ENCODE measurements around the gene SFPQ. TPM values are rescaled to one million over a fixed set of nuclear protein-coding genes. Genes with fewer than 3 reads are reported as not detected.

The SFPQ gene
- total RNA-seq, 1 donor from 2014 or later, result 276 TPM

DNA sequence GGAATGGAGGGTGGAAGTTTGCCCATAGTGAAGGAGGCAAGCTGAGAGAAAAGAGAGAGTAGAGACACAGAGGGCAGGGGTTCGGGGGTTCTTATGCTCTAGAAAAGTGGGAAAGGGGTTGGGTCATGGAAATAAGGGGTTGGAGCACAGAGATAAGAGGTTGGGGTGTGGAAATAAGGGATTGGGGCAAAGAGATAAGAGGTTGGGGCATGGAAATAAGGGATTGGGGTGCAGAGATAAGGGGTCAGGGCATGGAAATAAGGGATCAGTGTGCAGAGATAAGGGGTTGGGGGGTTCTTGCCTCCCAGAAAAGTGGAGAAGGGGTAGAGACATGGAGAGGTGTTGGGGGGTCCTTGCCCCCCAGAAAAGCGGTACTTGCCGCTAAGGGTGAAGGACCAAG lies 56.2 kb downstream of the SFPQ start:
- DNase-seq, result no peak

Other genes starting within 250 kb of the SFPQ start
- gene TMEM35B, start 207.8 kb downstream of the SFPQ start, total RNA-seq, result 22.7 and 55.8 TPM in 2 replicates
- gene ZMYM6, start 161.2 kb downstream of the SFPQ start, total RNA-seq, result 10.1 and 11.9 TPM in 2 replicates
- gene ZMYM1, start 113.8 kb downstream of the SFPQ start, total RNA-seq, result 30.1 and 34.9 TPM in 2 replicates
- gene ZMYM4, start 75.6 kb upstream of the SFPQ start, total RNA-seq, result 36.2 and 47.4 TPM in 2 replicates